ENCODE data around the gene HNRNPH3. TPM values are rescaled to one million over a fixed set of nuclear protein-coding genes. Genes with fewer than 3 reads are reported as not detected.
"Not testable (repeated sequence)": the region's sequence is repeated elsewhere in the genome, so short reads cannot be mapped to it uniquely, and the experiment has no call there.

Gene HNRNPH3
- total and polyA plus RNA-seq, 7 donors, result 73.1 to 180 (median 102) TPM

- H3K36me3 ChIP-seq (ENCODE audit: insufficient read depth in 1 of 2, low read depth in 1 of 2), result no peaks in the 10 kb centered on the region
- DNase-seq, result no peak
- no peaks in the 10 kb centered on the region for H3K4me1 ChIP-seq
- H3K9me3 ChIP-seq, result no peaks in the 10 kb centered on the region
- no peak for TF ChIP-seq CTCF (IDR thresholded peaks at IDR 0.05)
- H3K27ac ChIP-seq, result no peak overlapping the region
- no peak overlapping the region for H3K4me3 ChIP-seq
- intact Hi-C loops (cut with DNase I), result loop anchor here in 1 of 2 donors (5.0 to 10.0 kb wide), 4 partner anchors 58 to 448 kb away; no protein-coding TSS in a partner anchor
- no peaks in the 10 kb centered on the region for H3K27me3 ChIP-seq (ENCODE audit: insufficient read depth in 3 of 3, low read length in 2 of 3)
- ATAC-seq, result no peak
- 70 to 89% (median 82%) methylated on average over 5 of the region's 5 CpGs for WGBS, 3 donors
These were observed 29.0 kb upstream of the HNRNPH3 start for GRCh38 chr10:68302871-68303270.

- Histone ChIP-seq H3K27me3 (ENCODE audit: insufficient read depth in 3 of 3, low read length in 2 of 3) (no peaks in the 10 kb centered on the region), H3K4me3 (no peak overlapping the region), H3K27ac (no peak overlapping the region), H3K4me1 (no peaks in the 10 kb centered on the region), H3K9me3 (no peaks in the 10 kb centered on the region), H3K36me3 (ENCODE audit: insufficient read depth in 1 of 2, low read depth in 1 of 2) (no peaks in the 10 kb centered on the region)
- no peak for TF ChIP-seq CTCF (IDR thresholded peaks at IDR 0.05)
- DNase-seq (no peak), ATAC-seq (no peak)
- intact Hi-C loops (cut with DNase I), result loop anchor here in 1 of 2 donors (5.0 to 10.0 kb wide), 4 partner anchors 59 to 449 kb away; no protein-coding TSS in a partner anchor
- WGBS, 3 donors, result 63 to 71% (median 68%) methylated on average over 7 of the region's 7 CpGs
These were observed 27.9 kb upstream of the HNRNPH3 start for GRCh38 chr10:68303849-68304412.

GRCh38 chr10:68305854-68306253, 26.0 kb upstream of the HNRNPH3 start:
- H3K27ac ChIP-seq, result no peak overlapping the region
- TF ChIP-seq CTCF (IDR thresholded peaks at IDR 0.05), result no peak
- no peaks in the 10 kb centered on the region for H3K36me3 ChIP-seq (ENCODE audit: insufficient read depth in 1 of 2, low read depth in 1 of 2)
- no peaks in the 10 kb centered on the region for H3K9me3 ChIP-seq
- DNase-seq, result no peak
- 5 to 69% (median 51%) methylated on average over 1 of the region's 1 CpG for WGBS, 3 donors
- intact Hi-C loops (cut with DNase I), result loop anchor here in 1 of 2 donors (10.0 kb wide), 3 partner anchors 61 to 451 kb away; no protein-coding TSS in a partner anchor
- H3K4me3 ChIP-seq, result no peak overlapping the region
- no peak for ATAC-seq
- H3K4me1 ChIP-seq, result no peaks in the 10 kb centered on the region
- no peaks in the 10 kb centered on the region for H3K27me3 ChIP-seq (ENCODE audit: insufficient read depth in 3 of 3, low read length in 2 of 3)

- intact Hi-C loops (cut with DNase I), result no loop called here
- no peak overlapping the region for H3K4me3 ChIP-seq
- ATAC-seq, result no peak
- no peaks in the 10 kb centered on the region for H3K9me3 ChIP-seq
- no peak for DNase-seq
- H3K4me1 ChIP-seq, result no peaks in the 10 kb centered on the region
- no peaks in the 10 kb centered on the region for H3K27me3 ChIP-seq (ENCODE audit: insufficient read depth in 3 of 3, low read length in 2 of 3)
- TF ChIP-seq CTCF (IDR thresholded peaks at IDR 0.05), result no peak
- no peaks in the 10 kb centered on the region for H3K36me3 ChIP-seq (ENCODE audit: insufficient read depth in 1 of 2, low read depth in 1 of 2)
- H3K27ac ChIP-seq, result no peak overlapping the region
These were observed 21.3 kb upstream of the HNRNPH3 start for GRCh38 chr10:68310531-68310930.

GRCh38 chr10:68314930-68315329, 16.9 kb upstream of the HNRNPH3 start:
- H3K4me1 ChIP-seq; H3K36me3 ChIP-seq (ENCODE audit: insufficient read depth in 1 of 2, low read depth in 1 of 2); ATAC-seq; intact Hi-C loops (cut with DNase I); H3K27ac ChIP-seq; H3K4me3 ChIP-seq; H3K27me3 ChIP-seq (ENCODE audit: insufficient read depth in 3 of 3, low read length in 2 of 3); DNase-seq; H3K9me3 ChIP-seq: not testable (repeated sequence)
- 93 to 96% (median 95%) methylated on average over 6 of the region's 6 CpGs for WGBS, 3 donors

Measured in psoas muscle (tissue), 8 donors.